ENCODE data around the gene SLC8A1. TPM values are rescaled to one million over a fixed set of nuclear protein-coding genes. Genes with fewer than 3 reads are reported as not detected.

The SLC8A1 gene
- total RNA-seq, 1 experiment from 2014 or later, result 1.7 TPM

DNA sequence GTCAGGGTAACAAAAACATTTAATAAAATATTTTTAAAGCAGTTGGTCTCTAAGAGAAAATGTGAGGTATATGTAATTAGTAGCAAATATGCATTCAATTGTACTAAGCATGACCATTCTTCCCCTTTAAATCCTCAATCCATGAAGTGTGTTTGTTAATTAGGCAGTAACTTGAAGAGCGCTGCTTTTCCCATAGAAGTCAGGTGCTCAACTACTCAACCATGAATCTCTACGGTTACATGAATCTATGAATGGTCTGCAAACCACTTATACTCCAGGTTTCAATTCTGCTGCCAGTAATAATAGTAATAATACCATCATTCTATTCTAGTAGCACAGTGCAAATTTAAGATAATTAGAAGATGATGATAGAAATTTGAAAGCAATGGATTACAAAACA, 55.8 kb downstream of the SLC8A1 start:
- H2BK15ac ChIP-seq (ENCODE audit: low read depth, low read length), result no peak overlapping the region
- no peak overlapping the region for H2BK120ac ChIP-seq (ENCODE audit: low read depth, low read length, poor library complexity, severe bottlenecking)
- WGBS (ENCODE audit: extremely low coverage, insufficient read length, low lambda C conversion rate), result no CpG with 5 or more reads among the region's 2 CpGs
- H3K23me2 ChIP-seq (ENCODE audit: insufficient read length, low read depth, low read length, poor library complexity, severe bottlenecking), result no peaks in the 10 kb centered on the region
- no peak overlapping the region for H2AK5ac ChIP-seq (ENCODE audit: insufficient read length, low read length)
- no peak overlapping the region for H3K4me2 ChIP-seq (ENCODE audit: insufficient read depth, insufficient read length, low read length)
- DNase-seq, result no peak
- Mint-ChIP-seq H3K9me3 (peaks cover 2 to 4% of the 10 kb centered on the region in 2 experiments; a peak in 1 of 5 replicates), H3K27ac (no peak overlapping the region; a peak in 1 of 7 replicates), H3K4me1 (peaks cover 19 to 23% of the 10 kb centered on the region in 2 experiments), H3K27me3 (ENCODE audit: low read depth) (no peaks in the 10 kb centered on the region), H3K4me3 (no peak overlapping the region), H3K36me3 (ENCODE audit: insufficient read depth in 1 of 3, low read depth in 3 of 3) (0 out of 7 replicates have a peak, but pooled peaks cover 0 to 2% (median 0%) of the 10 kb centered on the region in 3 experiments)
- H3K18ac ChIP-seq (ENCODE audit: insufficient read length, low read depth, low read length), result no peak overlapping the region
- no peak overlapping the region for H3K27ac ChIP-seq (ENCODE audit: insufficient read length, low read depth, low read length)
- no peak overlapping the region for H3K14ac ChIP-seq (ENCODE audit: insufficient read depth, low read length)
- H3K4ac ChIP-seq (ENCODE audit: low read depth, low read length), result no peak overlapping the region
- H3K79me1 ChIP-seq (ENCODE audit: insufficient read depth, low read depth, low read length, poor library complexity, severe bottlenecking), result no peaks in the 10 kb centered on the region
- no peaks in the 10 kb centered on the region for H4K20me1 ChIP-seq (ENCODE audit: control insufficient read depth, insufficient read depth, insufficient read length)
- H3K4me1 ChIP-seq (ENCODE audit: insufficient read depth, low read length), result no peaks in the 10 kb centered on the region
- H2BK12ac ChIP-seq (ENCODE audit: insufficient read length, low read depth, low read length), result no peak overlapping the region
- H3K56ac ChIP-seq (ENCODE audit: insufficient read length, low read depth, low read length), result no peak overlapping the region
- no peaks in the 10 kb centered on the region for H3K9me3 ChIP-seq (ENCODE audit: control insufficient read depth, low read depth, low read length)
- H4K5ac ChIP-seq (ENCODE audit: insufficient read length, low read depth, low read length), result no peak overlapping the region
- no peak overlapping the region for H3K9ac ChIP-seq (ENCODE audit: extremely low read depth, insufficient read length, low read length)
- TF ChIP-seq, protein P1, sequence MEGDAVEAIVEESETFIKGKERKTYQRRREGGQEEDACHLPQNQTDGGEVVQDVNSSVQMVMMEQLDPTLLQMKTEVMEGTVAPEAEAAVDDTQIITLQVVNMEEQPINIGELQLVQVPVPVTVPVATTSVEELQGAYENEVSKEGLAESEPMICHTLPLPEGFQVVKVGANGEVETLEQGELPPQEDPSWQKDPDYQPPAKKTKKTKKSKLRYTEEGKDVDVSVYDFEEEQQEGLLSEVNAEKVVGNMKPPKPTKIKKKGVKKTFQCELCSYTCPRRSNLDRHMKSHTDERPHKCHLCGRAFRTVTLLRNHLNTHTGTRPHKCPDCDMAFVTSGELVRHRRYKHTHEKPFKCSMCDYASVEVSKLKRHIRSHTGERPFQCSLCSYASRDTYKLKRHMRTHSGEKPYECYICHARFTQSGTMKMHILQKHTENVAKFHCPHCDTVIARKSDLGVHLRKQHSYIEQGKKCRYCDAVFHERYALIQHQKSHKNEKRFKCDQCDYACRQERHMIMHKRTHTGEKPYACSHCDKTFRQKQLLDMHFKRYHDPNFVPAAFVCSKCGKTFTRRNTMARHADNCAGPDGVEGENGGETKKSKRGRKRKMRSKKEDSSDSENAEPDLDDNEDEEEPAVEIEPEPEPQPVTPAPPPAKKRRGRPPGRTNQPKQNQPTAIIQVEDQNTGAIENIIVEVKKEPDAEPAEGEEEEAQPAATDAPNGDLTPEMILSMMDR (conservative IDR thresholded peaks at IDR 0.05), result no peak
- H3K79me2 ChIP-seq (ENCODE audit: insufficient read depth, low read length), result no peaks in the 10 kb centered on the region
- no peak overlapping the region for H2BK5ac ChIP-seq (ENCODE audit: insufficient read length, low read length)
- H3T11ph ChIP-seq (ENCODE audit: low read length), result no peak overlapping the region
- no peak overlapping the region for H4K8ac ChIP-seq (replicated peaks; ENCODE audit: insufficient read length, low read depth, low read length)
- H3K23ac ChIP-seq (ENCODE audit: insufficient read length, low read depth, low read length), result no peak overlapping the region
- H2AFZ ChIP-seq (ENCODE audit: low read length), result no peak overlapping the region
- no peak overlapping the region for H2BK20ac ChIP-seq (ENCODE audit: low read depth, low read length, poor library complexity, severe bottlenecking)
- H4K91ac ChIP-seq (ENCODE audit: insufficient read length, low read depth, low read length), result no peak overlapping the region
- H3K27me3 ChIP-seq (ENCODE audit: insufficient read depth, low read length), result no peaks in the 10 kb centered on the region

All from H9 (cell line).